GM12891 (cell line): ENCODE results near the gene SMARCC1.

ENCODE experiments used
- PAX5 ChIP-seq: IDR thresholded peaks from 2 replicates; pipeline ENCODE4 v1.6.1; 2011; ENCODE audit warnings: low read length, moderate library complexity, mild to moderate bottlenecking; ENCODE audit not compliant: insufficient read depth, severe bottlenecking
- POLR2A ChIP-seq: IDR thresholded peaks from 2 replicates; pipeline ENCODE4 v1.6.1; 2011; ENCODE audit warnings: low read depth, low read length, control low read depth
- POLR2AphosphoS5 ChIP-seq: IDR thresholded peaks from 2 replicates; pipeline ENCODE4 v1.6.1; 2011; ENCODE audit warnings: low read depth, low read length, control low read depth
- TAF1 ChIP-seq: IDR thresholded peaks from 2 replicates; pipeline ENCODE4 v1.6.1; 2011; ENCODE audit warnings: low read depth, low read length, control low read depth

DNA sequence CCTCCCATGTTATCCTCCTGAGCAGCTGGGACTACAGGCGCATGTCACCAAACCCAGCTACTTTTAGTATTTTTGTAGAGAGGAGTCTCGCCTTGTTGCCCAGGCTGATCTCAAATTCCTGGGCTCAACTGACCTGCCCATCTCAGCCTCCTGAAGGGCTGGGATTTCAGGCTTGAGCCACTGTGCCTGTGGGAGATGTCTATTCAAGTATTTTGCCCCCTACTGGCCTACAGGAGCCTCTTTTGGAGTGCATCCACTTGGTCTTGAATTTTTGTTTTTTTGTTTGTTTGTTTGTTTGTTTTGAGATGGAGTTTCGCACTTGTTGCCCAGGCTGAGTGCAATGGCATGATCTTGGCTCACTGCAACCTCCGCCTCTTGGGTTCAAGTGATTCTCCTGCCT is 18.0 kb upstream of the SMARCC1 start:
- TF ChIP-seq POLR2A (no peak), POLR2AphosphoS5 (no peak), TAF1 (no peak), PAX5 (no peak)
